BLaER1 (cell line): Measurements from ENCODE around the gene EIF2B5.
"Not testable (repeated sequence)": the region's sequence is repeated elsewhere in the genome, so short reads cannot be mapped to it uniquely, and the experiment has no call there.

Experiments
- H3K27ac ChIP-seq: shearing (Covaris generic); formaldehyde crosslinking; 2 replicates; pipeline ENCODE4 v1.8.1; 2022
- H3K27me3 ChIP-seq: shearing (Covaris generic); formaldehyde crosslinking; 2 replicates; pipeline ENCODE4 v1.8.1; 2022
- H3K36me3 ChIP-seq: shearing (Covaris generic); formaldehyde crosslinking; 2 replicates; pipeline ENCODE4 v1.8.1; 2022
- H3K4me1 ChIP-seq: shearing (Covaris generic); formaldehyde crosslinking; 2 replicates; pipeline ENCODE4 v1.8.1; 2022
- H3K4me2 ChIP-seq: shearing (Covaris generic); formaldehyde crosslinking; 2 replicates; pipeline ENCODE4 v1.8.1; 2022
- H3K4me3 ChIP-seq: shearing (Covaris generic); formaldehyde crosslinking; 2 replicates; pipeline ENCODE4 v1.8.1; 2022
- H3K9ac ChIP-seq: shearing (Covaris generic); formaldehyde crosslinking; 2 replicates; pipeline ENCODE4 v1.8.1; 2022
- H3K9me3 ChIP-seq: shearing (Covaris generic); formaldehyde crosslinking; 2 replicates; pipeline ENCODE4 v1.8.1; 2022
- H4K20me1 ChIP-seq: shearing (Covaris generic); formaldehyde crosslinking; 2 replicates; pipeline ENCODE4 v1.8.1; 2022
- Cebpa-rat ChIP-seq: shearing (Covaris generic); IDR thresholded peaks from 2 replicates; pipeline ENCODE4 v1.8.1; 2022

The EIF2B5 gene

DNA sequence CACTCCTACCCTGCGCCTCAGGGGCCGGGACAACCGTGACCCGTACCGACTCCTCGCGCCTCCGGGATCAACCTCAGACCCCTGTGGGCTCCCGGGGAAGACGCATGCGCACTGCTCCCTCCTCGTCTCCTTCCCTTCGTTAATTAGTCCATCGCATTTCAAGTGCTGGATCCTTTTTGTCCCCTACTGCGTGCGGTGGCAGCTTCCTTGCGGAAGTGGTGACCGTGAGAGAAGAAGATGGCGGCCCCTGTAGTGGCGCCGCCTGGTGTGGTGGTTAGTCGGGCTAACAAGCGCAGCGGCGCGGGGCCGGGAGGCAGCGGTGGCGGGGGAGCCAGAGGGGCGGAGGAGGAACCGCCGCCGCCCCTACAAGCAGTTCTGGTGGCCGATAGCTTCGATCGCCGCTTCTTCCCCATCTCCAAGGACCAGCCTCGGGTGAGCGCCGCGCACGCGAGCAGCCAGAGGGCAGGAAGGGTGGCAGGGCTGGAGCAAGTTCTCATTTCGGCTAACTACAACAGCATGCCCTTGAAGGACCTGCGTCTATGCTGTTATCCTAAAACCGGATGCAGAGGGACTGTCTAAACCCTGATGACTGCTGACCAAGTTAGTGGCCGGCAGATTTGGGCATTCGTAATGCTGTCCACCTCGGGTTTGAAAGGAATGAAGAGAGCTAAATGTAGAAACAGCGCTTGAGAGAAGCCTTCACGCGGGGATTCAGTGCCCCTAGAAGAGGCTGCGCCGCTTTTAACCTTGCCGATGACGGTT lies at the start of gene EIF2B5:
Gene EIF2B5 (plus strand): TSS at position 210 of the 762 bp plus-strand sequence. CDS start 28 bp downstream, at position 238.
- no peaks in the 10 kb centered on the region for H3K27me3 ChIP-seq
- H3K27ac ChIP-seq: peak within 1 kb of the TSS; percentile 90
- H3K36me3 ChIP-seq: peaks cover 35% of the 10 kb centered on the region
- H3K4me3 ChIP-seq: peak within 1 kb of the TSS; percentile 80
- TF ChIP-seq Cebpa-rat: no peak
- peak within 1 kb of the TSS; percentile 87 for H3K9ac ChIP-seq
- H3K4me2 ChIP-seq: peak within 1 kb of the TSS; percentile 99
- no peaks in the 10 kb centered on the region for H3K9me3 ChIP-seq
- H3K4me1 ChIP-seq: peaks cover 29% of the 10 kb centered on the region
- peaks cover 38% of the 10 kb centered on the region for H4K20me1 ChIP-seq

DNA sequence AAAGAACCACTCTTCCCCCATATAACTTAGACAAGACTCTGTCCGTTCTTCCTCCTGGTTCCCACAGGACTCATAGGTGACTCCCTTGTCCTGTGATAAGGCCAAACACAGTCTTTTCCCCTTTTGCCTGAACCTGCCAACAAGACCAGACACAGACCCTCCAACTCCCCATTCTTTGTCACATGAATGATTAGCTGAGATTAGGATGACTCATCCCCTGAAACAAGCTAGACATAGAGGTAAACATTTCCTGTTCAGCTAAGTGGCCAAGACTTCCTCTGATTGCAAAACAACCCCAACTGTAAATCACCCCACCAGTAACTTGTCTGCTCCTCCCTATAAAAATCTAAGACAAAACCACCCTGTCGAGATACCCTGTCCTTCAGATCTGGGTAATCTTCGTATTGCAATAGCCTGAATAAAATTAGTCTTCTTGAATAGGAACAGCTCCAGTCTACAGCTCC lies 49.7 kb upstream of the EIF2B5 start:
- H3K27me3 ChIP-seq: no peaks in the 10 kb centered on the region
- H3K27ac ChIP-seq: no peak overlapping the region
- no peaks in the 10 kb centered on the region for H4K20me1 ChIP-seq
- peaks cover 6% of the 10 kb centered on the region for H3K4me1 ChIP-seq
- H3K9ac ChIP-seq: no peak overlapping the region
- no peaks in the 10 kb centered on the region for H3K9me3 ChIP-seq
- no peak for TF ChIP-seq Cebpa-rat
- no peaks in the 10 kb centered on the region for H3K36me3 ChIP-seq
- no peak overlapping the region for H3K4me2 ChIP-seq
- H3K4me3 ChIP-seq: no peak overlapping the region

GRCh38 chr3:184092199-184092598 lies 43.0 kb upstream of the EIF2B5 start:
- Histone ChIP-seq H3K27ac (no peak overlapping the region), H3K9me3 (peaks cover 28% of the 10 kb centered on the region), H3K4me2 (no peak overlapping the region), H4K20me1 (no peaks in the 10 kb centered on the region), H3K9ac (no peak overlapping the region), H3K4me3 (no peak overlapping the region), H3K27me3 (no peaks in the 10 kb centered on the region), H3K4me1 (no peaks in the 10 kb centered on the region), H3K36me3 (no peaks in the 10 kb centered on the region)
- TF ChIP-seq Cebpa-rat: no peak

DNA sequence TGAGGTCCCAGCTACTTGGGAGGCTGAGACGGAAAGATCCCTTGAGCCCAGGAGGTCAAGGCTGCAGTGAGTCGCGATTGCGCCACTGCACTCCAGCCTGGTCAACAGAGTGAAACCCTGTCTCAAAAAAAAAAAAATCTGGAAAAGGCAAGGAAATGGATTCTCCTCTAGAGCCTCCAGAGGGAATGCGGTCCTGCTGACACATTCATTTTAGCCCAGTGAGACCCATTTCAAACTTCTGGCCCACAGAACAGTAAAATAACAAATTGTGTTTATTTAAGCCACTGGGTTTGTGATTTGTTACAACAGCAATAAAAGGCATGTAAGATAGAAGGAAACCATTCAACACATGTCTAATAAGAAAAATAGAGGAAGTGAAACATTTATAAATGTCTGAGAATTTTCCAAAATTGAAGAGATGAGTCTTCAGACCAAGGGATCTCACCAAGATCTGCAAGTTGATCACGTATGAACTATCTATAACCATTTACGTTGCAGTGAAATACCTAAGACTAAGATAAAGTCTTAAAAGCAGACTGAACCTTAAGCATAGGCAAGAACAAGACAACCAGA lies 38.3 kb upstream of the EIF2B5 start, which contains the start of gene HTR3E:
Gene HTR3E (plus strand): TSS at position 254 of the 573 bp plus-strand sequence. CDS start 466 bp downstream, outside the sequence.
- no peak within 1 kb of the TSS for H3K9ac ChIP-seq
- H3K27ac ChIP-seq: no peak within 1 kb of the TSS
- no peaks in the 10 kb centered on the region for H3K27me3 ChIP-seq
- H3K4me1 ChIP-seq: no peaks in the 10 kb centered on the region
- H3K4me3 ChIP-seq: no peak within 1 kb of the TSS
- peaks cover 18% of the 10 kb centered on the region for H3K9me3 ChIP-seq
- TF ChIP-seq Cebpa-rat: no peak
- H3K4me2 ChIP-seq: no peak within 1 kb of the TSS
- H3K36me3 ChIP-seq: no peaks in the 10 kb centered on the region
- no peaks in the 10 kb centered on the region for H4K20me1 ChIP-seq

- H3K4me1 ChIP-seq: no peaks in the 10 kb centered on the region
- H3K9ac ChIP-seq: no peak overlapping the region
- H3K27me3 ChIP-seq: no peaks in the 10 kb centered on the region
- H3K27ac ChIP-seq: no peak overlapping the region
- no peak for TF ChIP-seq Cebpa-rat
- H4K20me1 ChIP-seq: no peaks in the 10 kb centered on the region
- no peak overlapping the region for H3K4me3 ChIP-seq
- H3K36me3 ChIP-seq: no peaks in the 10 kb centered on the region
- peaks cover 11% of the 10 kb centered on the region for H3K9me3 ChIP-seq
- no peak overlapping the region for H3K4me2 ChIP-seq
These were observed 37.6 kb upstream of the EIF2B5 start for GRCh38 chr3:184097556-184097955.

DNA sequence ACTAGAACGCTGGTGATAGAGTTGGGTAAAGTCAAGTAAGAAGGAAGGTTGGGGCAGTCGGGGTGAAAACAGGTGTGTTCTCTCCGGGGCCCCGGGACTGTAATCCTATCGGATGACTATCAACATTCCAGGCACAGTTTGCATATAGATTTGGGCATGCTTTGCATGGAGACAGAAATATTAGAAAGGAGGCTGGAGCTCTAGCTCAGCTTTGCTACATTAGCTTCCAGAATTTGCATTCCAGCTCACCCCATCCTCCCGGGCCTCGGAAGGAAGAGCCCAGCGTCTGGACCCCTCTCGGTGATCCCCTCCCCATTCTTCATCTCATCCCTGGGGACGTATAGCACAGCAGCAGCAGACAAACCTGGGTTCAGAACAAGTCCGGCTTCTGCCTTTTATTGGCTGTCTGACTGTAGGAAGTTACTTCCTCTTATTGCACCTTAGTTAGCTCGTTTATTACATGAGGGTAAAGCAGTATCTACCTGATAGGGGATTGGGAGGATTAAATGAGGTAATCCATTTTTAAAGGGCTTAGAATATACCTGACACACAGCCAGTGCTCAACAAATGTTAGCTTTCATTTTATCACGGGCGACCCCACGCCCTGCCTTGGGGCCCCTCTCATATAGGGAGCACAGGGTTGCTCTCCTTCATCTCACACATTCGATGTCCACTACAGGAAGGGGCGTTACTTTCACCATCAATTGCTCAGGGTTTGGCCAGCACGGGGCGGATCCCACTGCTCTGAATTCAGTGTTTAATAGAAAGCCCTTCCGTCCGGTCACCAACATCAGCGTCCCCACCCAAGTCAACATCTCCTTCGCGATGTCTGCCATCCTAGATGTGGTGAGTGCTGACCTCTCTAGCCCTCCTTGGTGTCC lies 35.1 kb upstream of the EIF2B5 start:
- H3K4me1 ChIP-seq: no peaks in the 10 kb centered on the region
- H4K20me1 ChIP-seq: no peaks in the 10 kb centered on the region
- TF ChIP-seq Cebpa-rat: no peak
- H3K9ac ChIP-seq: no peak overlapping the region
- no peaks in the 10 kb centered on the region for H3K27me3 ChIP-seq
- no peaks in the 10 kb centered on the region for H3K9me3 ChIP-seq
- H3K4me3 ChIP-seq: no peak overlapping the region
- H3K36me3 ChIP-seq: no peaks in the 10 kb centered on the region
- no peak overlapping the region for H3K4me2 ChIP-seq
- H3K27ac ChIP-seq: no peak overlapping the region

GRCh38 chr3:184110316-184110725 lies 24.8 kb upstream of the EIF2B5 start:
- Histone ChIP-seq H3K4me2 (no peak overlapping the region), H3K36me3 (no peaks in the 10 kb centered on the region), H3K9ac (no peak overlapping the region), H3K9me3 (no peaks in the 10 kb centered on the region), H3K27ac (no peak overlapping the region), H3K4me3 (no peak overlapping the region), H3K4me1 (no peaks in the 10 kb centered on the region), H3K27me3 (no peaks in the 10 kb centered on the region), H4K20me1 (no peaks in the 10 kb centered on the region)
- TF ChIP-seq Cebpa-rat: no peak

GRCh38 chr3:184116017-184116416 lies 19.1 kb upstream of the EIF2B5 start:
- Histone ChIP-seq H4K20me1 (no peaks in the 10 kb centered on the region), H3K4me3 (no peak overlapping the region), H3K4me2 (no peak overlapping the region), H3K4me1 (0 out of 2 replicates have a peak, but pooled peaks cover 4% of the 10 kb centered on the region), H3K9me3 (no peaks in the 10 kb centered on the region), H3K27me3 (no peaks in the 10 kb centered on the region), H3K36me3 (no peaks in the 10 kb centered on the region), H3K27ac (no peak overlapping the region), H3K9ac (no peak overlapping the region)
- TF ChIP-seq Cebpa-rat: no peak

DNA sequence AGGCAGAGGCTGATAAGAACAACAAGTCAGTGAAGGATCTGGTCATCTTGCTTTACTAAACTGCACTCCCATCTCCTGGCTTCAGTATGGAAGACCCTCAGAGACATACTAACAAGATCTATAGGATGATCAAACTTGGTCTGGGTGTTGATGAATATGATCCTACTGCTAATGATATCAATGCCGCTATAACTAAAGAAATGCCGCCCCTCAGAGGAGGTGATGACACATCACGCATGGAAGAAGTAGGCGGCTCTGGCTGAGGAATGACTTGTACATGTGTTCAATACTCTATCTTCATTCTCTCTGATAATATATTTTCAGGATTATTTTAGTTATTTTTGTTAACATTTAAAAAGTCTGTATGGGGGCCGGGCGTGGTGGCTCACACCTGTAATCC lies 17.5 kb upstream of the EIF2B5 start:
- no peak for TF ChIP-seq Cebpa-rat
- no peak overlapping the region for H3K4me3 ChIP-seq
- H3K36me3 ChIP-seq: no peaks in the 10 kb centered on the region
- H3K4me1 ChIP-seq: 0 out of 2 replicates have a peak, but pooled peaks cover 4% of the 10 kb centered on the region
- H3K9me3 ChIP-seq: no peaks in the 10 kb centered on the region
- no peaks in the 10 kb centered on the region for H4K20me1 ChIP-seq
- no peak overlapping the region for H3K9ac ChIP-seq
- no peaks in the 10 kb centered on the region for H3K27me3 ChIP-seq
- no peak overlapping the region for H3K27ac ChIP-seq
- no peak overlapping the region for H3K4me2 ChIP-seq

- not testable (repeated sequence) for H4K20me1 ChIP-seq, H3K36me3 ChIP-seq, H3K9me3 ChIP-seq, H3K4me1 ChIP-seq, H3K4me2 ChIP-seq, H3K27me3 ChIP-seq, H3K27ac ChIP-seq, H3K9ac ChIP-seq, H3K4me3 ChIP-seq
These were observed 14.1 kb upstream of the EIF2B5 start for GRCh38 chr3:184121031-184121430.
